HuH-7 (cell line): ENCODE results near the gene RADIL.
"Not testable (repeated sequence)": the region's sequence is repeated elsewhere in the genome, so short reads cannot be mapped to it uniquely, and the experiment has no call there.

Experiments used
- DNase-seq: peaks from one replicate; pipeline ENCODE4 v3.0.0; 2011; ENCODE audit warnings: low spot score

RADIL gene

GRCh38 chr7:4883372-4884144 is at the start of gene RADIL:
TSS of gene RADIL (minus strand) at chr7:4883716. CDS start at chr7:4878139, 5,577 bp downstream.
- no peak for DNase-seq

GRCh38 chr7:4931943-4932342 is 48.4 kb upstream of the RADIL start:
- no peak for DNase-seq

GRCh38 chr7:4929005-4929404 is 45.5 kb upstream of the RADIL start:
- no peak for DNase-seq

GRCh38 chr7:4928445-4928844 is 44.9 kb upstream of the RADIL start:
- DNase-seq = no peak

- DNase-seq = no peak
Measured at GRCh38 chr7:4919969-4920766, 36.7 kb upstream of the RADIL start.

- no peak for DNase-seq
Measured at GRCh38 chr7:4916113-4916512, 32.6 kb upstream of the RADIL start.

- DNase-seq = no peak
Measured at GRCh38 chr7:4911111-4911828, 27.8 kb upstream of the RADIL start.

GRCh38 chr7:4906682-4907081 is 23.2 kb upstream of the RADIL start:
- no peak for DNase-seq

- DNase-seq = no peak
Measured at GRCh38 chr7:4905171-4905570, 21.7 kb upstream of the RADIL start.

GRCh38 chr7:4904346-4904745 is 20.8 kb upstream of the RADIL start:
- DNase-seq = no peak

- DNase-seq = no peak
Measured at GRCh38 chr7:4895766-4896165, 12.2 kb upstream of the RADIL start.

GRCh38 chr7:4894482-4894881 is 11.0 kb upstream of the RADIL start:
- DNase-seq = no peak

- DNase-seq = no peak
Measured at GRCh38 chr7:4893929-4894475, 10.5 kb upstream of the RADIL start.

GRCh38 chr7:4893188-4893587 is 9.7 kb upstream of the RADIL start:
- not testable (repeated sequence) for DNase-seq

- DNase-seq = not testable (repeated sequence)
Measured at GRCh38 chr7:4891522-4891921, 8.0 kb upstream of the RADIL start.

- DNase-seq = no peak
Measured at GRCh38 chr7:4889682-4890081, 6.2 kb upstream of the RADIL start.

GRCh38 chr7:4888161-4888560 is 4.6 kb upstream of the RADIL start:
- no peak for DNase-seq

- no peak for DNase-seq
Measured at GRCh38 chr7:4886671-4887070, 3.2 kb upstream of the RADIL start.

- no peak for DNase-seq
Measured at GRCh38 chr7:4885317-4885807, 1.8 kb upstream of the RADIL start.

GRCh38 chr7:4884164-4884563 is 648 bp upstream of the RADIL start:
- DNase-seq = no peak

- no peak for DNase-seq
Measured at GRCh38 chr7:4883033-4883371, 514 bp downstream of the RADIL start.
